Vagina (tissue), 2 donors: Measurements from ENCODE around the gene RADIL.
"Not testable (repeated sequence)": the region's sequence is repeated elsewhere in the genome, so short reads cannot be mapped to it uniquely, and the experiment has no call there.

Experiments
- CTCF ChIP-seq, 3 experiments: fragments of 450-650 bp in 2 of 3; fragments of 200-600 bp in 1 of 3; sonication (generic) in 1 of 3; IDR thresholded peaks; one replicate each; pipeline ENCODE4 v1.5.1; 2017 to 2019; ENCODE audit warnings: antibody characterized with exemption in 3 of 3, mild to moderate bottlenecking in 2 of 3, moderate library complexity in 2 of 3
- POLR2A ChIP-seq, 2 donors: fragments of 450-650 bp; IDR thresholded peaks; one replicate each; pipeline ENCODE4 v1.6.1; 2017; ENCODE audit warnings: antibody characterized with exemption in 2 of 2, mild to moderate bottlenecking in 2 of 2, moderate library complexity in 2 of 2
- POLR2AphosphoS5 ChIP-seq, 2 donors: sonication (generic); formaldehyde crosslinking; IDR thresholded peaks; one replicate each; pipeline ENCODE4 v1.9.0; 2017; ENCODE audit warnings: antibody characterized with exemption in 2 of 2, mild to moderate bottlenecking in 2 of 2, low read depth in 1 of 2; ENCODE audit not compliant: insufficient read depth in 1 of 2

GRCh38 chr7:4802577-4802976 is 80.9 kb downstream of the RADIL start:
- not testable (repeated sequence) for TF ChIP-seq CTCF (IDR thresholded peaks at IDR 0.05); POLR2AphosphoS5 (IDR thresholded peaks at IDR 0.05; ENCODE audit: insufficient read depth in 1 of 2, low read depth in 1 of 2); POLR2A (IDR thresholded peaks at IDR 0.05)
